H1 (cell line): ENCODE measurements around the gene SBNO2.

ENCODE experiments used
- CHD2 ChIP-seq: IDR thresholded peaks from 2 replicates; pipeline ENCODE4 v1.6.1; 2012; ENCODE audit warnings: low read length, improper control_type of control experiment
- CTCF ChIP-seq, 3 experiments: IDR thresholded peaks; 1 replicate in 2 of 3; 2 replicates in 1 of 3; pipeline versions ENCODE4 v1.5.1 to v1.6.1; 2011; ENCODE audit warnings: low read length in 3 of 3, mild to moderate bottlenecking in 3 of 3, inconsistent platforms in 2 of 3, low read depth in 1 of 3, moderate library complexity in 1 of 3; ENCODE audit not compliant: insufficient read depth in 1 of 3; ENCODE audit errors: control extremely low read depth in 1 of 3
- JUND ChIP-seq: IDR thresholded peaks from 2 replicates; pipeline ENCODE4 v1.6.1; 2011; ENCODE audit warnings: mild to moderate bottlenecking, improper control_type of control experiment, low read length
- MAX ChIP-seq: IDR thresholded peaks from 2 replicates; pipeline ENCODE4 v1.6.1; 2012; ENCODE audit warnings: inconsistent platforms
- POLR2A ChIP-seq, 2 experiments: IDR thresholded peaks; 1 replicate in 1 of 2; 2 replicates in 1 of 2; pipeline ENCODE4 v1.6.1; 2011; ENCODE audit warnings: low read depth in 2 of 2, low read length in 2 of 2, mild to moderate bottlenecking in 2 of 2; ENCODE audit errors: control extremely low read depth in 1 of 2
- SP2 ChIP-seq: IDR thresholded peaks from 2 replicates; pipeline ENCODE4 v1.6.1; 2012; ENCODE audit warnings: mild to moderate bottlenecking, low read length, inconsistent platforms

- no peak for TF ChIP-seq JUND
- no peak for TF ChIP-seq POLR2A (IDR thresholded peaks at IDR 0.05; ENCODE audit: control extremely low read depth in 1 of 2, low read depth in 2 of 2, low read length in 2 of 2)
- TF ChIP-seq CTCF (IDR thresholded peaks at IDR 0.05; ENCODE audit: control extremely low read depth in 1 of 3, insufficient read depth in 1 of 3, low read depth in 1 of 3, low read length in 3 of 3) = no peak
- TF ChIP-seq CHD2 = no peak
- TF ChIP-seq MAX = no peak
- TF ChIP-seq SP2 = no peak
Measured at GRCh38 chr19:1156305-1156801, 17.7 kb downstream of the SBNO2 start.
